Muscle layer of colon (tissue), 2 donors: ENCODE measurements around the gene YIF1B.
"Not testable (repeated sequence)": the region's sequence is repeated elsewhere in the genome, so short reads cannot be mapped to it uniquely, and the experiment has no call there.

Experiments
- H3K27ac ChIP-seq: one replicate; pipeline ENCODE4 v1.7.0; 2013; ENCODE audit warnings: low read depth, mild to moderate bottlenecking, low read length, moderate library complexity
- H3K27me3 ChIP-seq, 2 donors: one replicate each; pipeline ENCODE4 v1.7.0; 2013; ENCODE audit warnings: low read length in 2 of 2, mild to moderate bottlenecking in 2 of 2; ENCODE audit not compliant: insufficient read depth in 2 of 2, control insufficient read depth in 1 of 2
- H3K36me3 ChIP-seq: one replicate; pipeline ENCODE4 v1.7.0; 2013; ENCODE audit warnings: mild to moderate bottlenecking, low read length; ENCODE audit not compliant: insufficient read depth
- H3K4me1 ChIP-seq: one replicate; pipeline ENCODE4 v1.7.0; 2013; ENCODE audit warnings: mild to moderate bottlenecking, low read length; ENCODE audit not compliant: insufficient read depth
- H3K4me3 ChIP-seq, 2 donors: one replicate each; pipeline ENCODE4 v1.7.0; 2013; ENCODE audit warnings: low read length in 2 of 2, low read depth in 1 of 2, mild to moderate bottlenecking in 1 of 2, moderate library complexity in 1 of 2
- H3K9ac ChIP-seq: one replicate; pipeline ENCODE4 v1.7.0; 2013; ENCODE audit warnings: low read length
- H3K9me3 ChIP-seq: one replicate; pipeline ENCODE4 v1.7.0; 2013; ENCODE audit warnings: mild to moderate bottlenecking, low read length
- donor health status: abdominal sarcoma.
- donor health status: Adenocarcinoma of cecum.

YIF1B gene

GRCh38 chr19:38352611-38353010, 36.9 kb upstream of the YIF1B start:
- Histone ChIP-seq H3K9me3 (no peaks in the 10 kb centered on the region), H3K4me1 (no peaks in the 10 kb centered on the region), H3K36me3 (no peaks in the 10 kb centered on the region), H3K4me3 (no peak overlapping the region), H3K27me3 (peaks cover 7 to 25% of the 10 kb centered on the region in 2 donors), H3K9ac (no peak overlapping the region), H3K27ac (no peak overlapping the region)

GRCh38 chr19:38351865-38352395, 36.2 kb upstream of the YIF1B start:
- no peaks in the 10 kb centered on the region for H3K36me3 ChIP-seq
- no peak overlapping the region for H3K9ac ChIP-seq
- no peaks in the 10 kb centered on the region for H3K4me1 ChIP-seq
- H3K9me3 ChIP-seq: no peaks in the 10 kb centered on the region
- peaks cover 7 to 23% of the 10 kb centered on the region in 2 donors for H3K27me3 ChIP-seq
- H3K27ac ChIP-seq: no peak overlapping the region
- no peak overlapping the region for H3K4me3 ChIP-seq

GRCh38 chr19:38350883-38351282, 35.1 kb upstream of the YIF1B start:
- H3K4me3 ChIP-seq: no peak overlapping the region
- no peak overlapping the region for H3K27ac ChIP-seq
- no peak overlapping the region for H3K9ac ChIP-seq
- H3K4me1 ChIP-seq: no peaks in the 10 kb centered on the region
- no peaks in the 10 kb centered on the region for H3K36me3 ChIP-seq
- no peaks in the 10 kb centered on the region for H3K9me3 ChIP-seq
- H3K27me3 ChIP-seq: peaks cover 7 to 14% of the 10 kb centered on the region in 2 donors

GRCh38 chr19:38346837-38347236, 31.1 kb upstream of the YIF1B start:
- Histone ChIP-seq H3K27me3 (peaks cover 0 to 1% of the 10 kb centered on the region in 2 donors), H3K9me3 (no peaks in the 10 kb centered on the region), H3K4me1 (no peaks in the 10 kb centered on the region), H3K36me3 (no peaks in the 10 kb centered on the region), H3K4me3 (no peak overlapping the region), H3K9ac (no peak overlapping the region), H3K27ac (no peak overlapping the region)

- Histone ChIP-seq H3K9ac (no peak overlapping the region), H3K27me3 (no peaks in the 10 kb centered on the region), H3K4me3 (no peak overlapping the region), H3K27ac (no peak overlapping the region), H3K4me1 (peaks cover 4% of the 10 kb centered on the region), H3K9me3 (no peaks in the 10 kb centered on the region), H3K36me3 (peaks cover 8% of the 10 kb centered on the region)
Observed at GRCh38 chr19:38340927-38341326, 25.2 kb upstream of the YIF1B start.

GRCh38 chr19:38339011-38339410, 23.3 kb upstream of the YIF1B start:
- H3K36me3 ChIP-seq, H3K27me3 ChIP-seq, H3K9me3 ChIP-seq, H3K4me1 ChIP-seq, H3K9ac ChIP-seq, H3K4me3 ChIP-seq, H3K27ac ChIP-seq: not testable (repeated sequence)

- peaks cover 4% of the 10 kb centered on the region for H3K4me1 ChIP-seq
- no peak overlapping the region for H3K9ac ChIP-seq
- no peaks in the 10 kb centered on the region for H3K27me3 ChIP-seq
- H3K36me3 ChIP-seq: peaks cover 8% of the 10 kb centered on the region
- peak overlapping the region in 1 of 2 donors; percentile 85 for H3K4me3 ChIP-seq
- H3K9me3 ChIP-seq: no peaks in the 10 kb centered on the region
- no peak overlapping the region for H3K27ac ChIP-seq
Observed at GRCh38 chr19:38337360-38337653, 21.6 kb upstream of the YIF1B start.

- peak overlapping the region; percentile 57 for H3K9ac ChIP-seq
- H3K4me1 ChIP-seq: peaks cover 4% of the 10 kb centered on the region
- H3K36me3 ChIP-seq: peaks cover 8% of the 10 kb centered on the region
- peak overlapping the region; percentile 71 to 85 for H3K4me3 ChIP-seq
- no peaks in the 10 kb centered on the region for H3K9me3 ChIP-seq
- H3K27me3 ChIP-seq: no peaks in the 10 kb centered on the region
- peak overlapping the region; percentile 90 for H3K27ac ChIP-seq
Observed at GRCh38 chr19:38336638-38337359, 21.1 kb upstream of the YIF1B start.

- Histone ChIP-seq H3K4me1 (peaks cover 4% of the 10 kb centered on the region), H3K36me3 (peaks cover 7% of the 10 kb centered on the region), H3K27ac (peak overlapping the region; percentile 90), H3K9me3 (no peaks in the 10 kb centered on the region), H3K27me3 (no peaks in the 10 kb centered on the region), H3K4me3 (peak overlapping the region; percentile 71 to 85), H3K9ac (peak overlapping the region; percentile 57)
Observed at GRCh38 chr19:38335949-38336637, 20.3 kb upstream of the YIF1B start.

GRCh38 chr19:38333245-38333644, 17.5 kb upstream of the YIF1B start:
- no peaks in the 10 kb centered on the region for H3K27me3 ChIP-seq
- no peak overlapping the region for H3K4me3 ChIP-seq
- no peaks in the 10 kb centered on the region for H3K9me3 ChIP-seq
- H3K4me1 ChIP-seq: peaks cover 4% of the 10 kb centered on the region
- no peak overlapping the region for H3K27ac ChIP-seq
- H3K9ac ChIP-seq: no peak overlapping the region
- peaks cover 3% of the 10 kb centered on the region for H3K36me3 ChIP-seq

- Histone ChIP-seq H3K27me3 (no peaks in the 10 kb centered on the region), H3K36me3 (peaks cover 18% of the 10 kb centered on the region), H3K9ac (no peak overlapping the region), H3K27ac (no peak overlapping the region), H3K9me3 (no peaks in the 10 kb centered on the region), H3K4me1 (no peaks in the 10 kb centered on the region), H3K4me3 (no peak overlapping the region)
Observed at GRCh38 chr19:38331728-38332127, 16.0 kb upstream of the YIF1B start.

GRCh38 chr19:38329651-38330050, 13.9 kb upstream of the YIF1B start:
- no peaks in the 10 kb centered on the region for H3K9me3 ChIP-seq
- no peaks in the 10 kb centered on the region for H3K4me1 ChIP-seq
- no peak overlapping the region for H3K27ac ChIP-seq
- no peak overlapping the region for H3K9ac ChIP-seq
- H3K27me3 ChIP-seq: no peaks in the 10 kb centered on the region
- H3K4me3 ChIP-seq: no peak overlapping the region
- H3K36me3 ChIP-seq: peaks cover 26% of the 10 kb centered on the region
